Peyer's patch (tissue), 4 donors: ENCODE results near the gene VWF.

Experiments used
- POLR2A ChIP-seq, 2 donors: fragments of 450-650 bp; IDR thresholded peaks; one replicate each; pipeline ENCODE4 v1.5.1; 2017; ENCODE audit warnings: antibody characterized with exemption in 2 of 2, mild to moderate bottlenecking in 2 of 2, moderate library complexity in 2 of 2
- TF ChIP-seq, protein P1 (sequence below), 6 experiments: fragments of 450-650 bp in 4 of 6; fragments of 200-600 bp in 2 of 6; sonication (generic) in 1 of 6; IDR thresholded peaks; one replicate each; pipeline ENCODE4 v1.5.1; 2017 to 2019; ENCODE audit warnings: antibody characterized with exemption in 6 of 6, mild to moderate bottlenecking in 3 of 6, moderate library complexity in 1 of 6

DNA sequence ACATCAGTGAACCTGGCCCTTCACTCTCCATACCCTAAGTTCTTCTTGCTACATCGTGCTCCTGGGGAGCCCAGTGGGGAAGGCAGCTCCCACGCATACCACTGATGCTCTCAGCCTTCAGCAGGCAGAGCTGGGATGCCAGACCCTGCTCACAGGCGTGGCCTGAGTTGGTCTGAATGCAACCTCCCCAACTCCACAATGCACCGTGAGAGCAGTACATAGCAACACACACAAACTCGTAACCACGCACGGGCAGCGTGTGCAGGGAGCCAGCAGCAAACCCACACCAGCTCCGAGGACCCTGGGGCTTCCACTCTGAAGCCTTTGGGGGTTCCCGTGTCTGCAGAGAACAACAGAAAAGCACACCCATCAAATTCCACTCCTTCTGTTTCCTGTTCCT, 216.7 kb downstream of the VWF start:
- TF ChIP-seq, protein P1, sequence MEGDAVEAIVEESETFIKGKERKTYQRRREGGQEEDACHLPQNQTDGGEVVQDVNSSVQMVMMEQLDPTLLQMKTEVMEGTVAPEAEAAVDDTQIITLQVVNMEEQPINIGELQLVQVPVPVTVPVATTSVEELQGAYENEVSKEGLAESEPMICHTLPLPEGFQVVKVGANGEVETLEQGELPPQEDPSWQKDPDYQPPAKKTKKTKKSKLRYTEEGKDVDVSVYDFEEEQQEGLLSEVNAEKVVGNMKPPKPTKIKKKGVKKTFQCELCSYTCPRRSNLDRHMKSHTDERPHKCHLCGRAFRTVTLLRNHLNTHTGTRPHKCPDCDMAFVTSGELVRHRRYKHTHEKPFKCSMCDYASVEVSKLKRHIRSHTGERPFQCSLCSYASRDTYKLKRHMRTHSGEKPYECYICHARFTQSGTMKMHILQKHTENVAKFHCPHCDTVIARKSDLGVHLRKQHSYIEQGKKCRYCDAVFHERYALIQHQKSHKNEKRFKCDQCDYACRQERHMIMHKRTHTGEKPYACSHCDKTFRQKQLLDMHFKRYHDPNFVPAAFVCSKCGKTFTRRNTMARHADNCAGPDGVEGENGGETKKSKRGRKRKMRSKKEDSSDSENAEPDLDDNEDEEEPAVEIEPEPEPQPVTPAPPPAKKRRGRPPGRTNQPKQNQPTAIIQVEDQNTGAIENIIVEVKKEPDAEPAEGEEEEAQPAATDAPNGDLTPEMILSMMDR (IDR thresholded peaks at IDR 0.05), result no peak
- no peak for TF ChIP-seq POLR2A (IDR thresholded peaks at IDR 0.05)
